IMR-90 (cell line): Measurements from ENCODE around the gene CEP170B. TPM values are rescaled to one million over a fixed set of nuclear protein-coding genes. Genes with fewer than 3 reads are reported as not detected.

Experiments used
- ATAC-seq: fragments of 200-7000 bp; cut with Tn5 transposase; 2 replicates; pipeline ENCODE4 v1.9.1; 2020; ENCODE audit warnings: low read depth, mild to moderate bottlenecking, moderate library complexity
- BruUV-seq: library from RNA; stranded (reverse); fragments of 400-500 nt; replicated peaks from 2 replicates; lab custom pipeline; 2021; lab: Mats Ljungman, UMichigan
- CTCF ChIA-PET: fragments of 300-600 bp; formaldehyde crosslinking; extraction: SDS; loops from one replicate; lab custom pipeline; 2021; ENCODE audit warnings: antibody characterized with exemption; lab: Yijun Ruan, JAX
- POLR2A ChIA-PET: fragments of 300-600 bp; sonication (Branson Sonifier 250); formaldehyde crosslinking; loops from one replicate; lab custom pipeline; 2022; ENCODE audit warnings: antibody characterized with exemption; ENCODE audit not compliant: unreplicated experiment; lab: Charles Lee
- DNase-seq: peaks from one replicate; pipeline ENCODE4 v3.0.0; 2013
- H2AFZ ChIP-seq: replicated peaks from 2 replicates; pipeline ENCODE3; 2013; ENCODE audit warnings: low read length, mild to moderate bottlenecking; ENCODE audit not compliant: poor library complexity
- H2AK5ac ChIP-seq: 2 replicates; pipeline ENCODE4 v1.6.1; 2013; ENCODE audit warnings: low read depth, low read length, inconsistent platforms
- H2AK9ac ChIP-seq: replicated peaks from 2 replicates; pipeline ENCODE3; 2013; ENCODE audit warnings: mild to moderate bottlenecking, low read depth, low read length, moderate library complexity; ENCODE audit not compliant: poor library complexity
- H2BK120ac ChIP-seq: 2 replicates; pipeline ENCODE4 v1.6.1; 2013; ENCODE audit warnings: low read depth, low read length, inconsistent platforms
- H2BK15ac ChIP-seq: 3 replicates; pipeline ENCODE4 v1.6.1; 2013; ENCODE audit warnings: low read depth, low read length, inconsistent platforms
- H2BK20ac ChIP-seq: 2 replicates; pipeline ENCODE4 v1.6.1; 2013; ENCODE audit warnings: low read depth, mild to moderate bottlenecking, inconsistent platforms, low read length, moderate library complexity
- H2BK5ac ChIP-seq: 2 replicates; pipeline ENCODE4 v1.6.1; 2013; ENCODE audit warnings: mild to moderate bottlenecking, low read depth, low read length, inconsistent platforms; ENCODE audit not compliant: poor library complexity, severe bottlenecking
- H3K14ac ChIP-seq: replicated peaks from 2 replicates; pipeline ENCODE4 v1.6.1; 2013; ENCODE audit warnings: low read depth, low read length, inconsistent platforms
- H3K18ac ChIP-seq: 2 replicates; pipeline ENCODE4 v1.6.1; 2013; ENCODE audit warnings: low read depth, low read length, control low read depth
- H3K23ac ChIP-seq: 2 replicates; pipeline ENCODE4 v1.6.1; 2013; ENCODE audit warnings: low read depth, low read length, inconsistent platforms
- H3K27ac ChIP-seq: 2 replicates; pipeline ENCODE4 v1.5.1; 2013; ENCODE audit warnings: mild to moderate bottlenecking, control low read depth, low read length; ENCODE audit not compliant: insufficient read depth
- H3K27me3 ChIP-seq: 2 replicates; pipeline ENCODE4 v1.6.1; 2013; ENCODE audit warnings: low read length; ENCODE audit not compliant: control insufficient read depth, insufficient read depth
- H3K36me3 ChIP-seq: 2 replicates; pipeline ENCODE4 v1.6.1; 2013; ENCODE audit warnings: low read length, mixed read lengths; ENCODE audit not compliant: control insufficient read depth, insufficient read depth
- H3K4ac ChIP-seq: 2 replicates; pipeline ENCODE4 v1.6.1; 2013; ENCODE audit warnings: low read depth, low read length, inconsistent platforms
- H3K4me1 ChIP-seq: 2 replicates; pipeline ENCODE4 v1.6.1; 2013; ENCODE audit warnings: low read length, mixed read lengths; ENCODE audit not compliant: control insufficient read depth, insufficient read depth
- H3K4me2 ChIP-seq: 2 replicates; pipeline ENCODE4 v1.6.1; 2013; ENCODE audit warnings: low read depth, mild to moderate bottlenecking, control low read depth, low read length, moderate library complexity
- H3K4me3 ChIP-seq: 2 replicates; pipeline ENCODE4 v1.5.1; 2013; ENCODE audit warnings: low read depth, mild to moderate bottlenecking, control low read depth, low read length, moderate library complexity; ENCODE audit not compliant: insufficient read depth
- H3K56ac ChIP-seq: 2 replicates; pipeline ENCODE4 v1.6.1; 2013; ENCODE audit warnings: low read length, inconsistent platforms; ENCODE audit not compliant: insufficient read depth; ENCODE audit errors: extremely low read depth
- H3K79me1 ChIP-seq, 2 experiments: 2 replicates each; pipeline ENCODE4 v1.6.1; 2013; ENCODE audit warnings: low read length in 2 of 2, inconsistent platforms in 1 of 2, low read depth in 1 of 2
- H3K9ac ChIP-seq: 2 replicates; pipeline ENCODE4 v1.6.1; 2013; ENCODE audit warnings: low read depth, low read length, control low read depth
- H3K9me1 ChIP-seq: 2 replicates; pipeline ENCODE4 v1.6.1; 2013; ENCODE audit warnings: low read length, inconsistent platforms; ENCODE audit not compliant: insufficient read depth
- H3K9me3 ChIP-seq: 2 replicates; pipeline ENCODE4 v1.6.1; 2013; ENCODE audit warnings: low read length; ENCODE audit not compliant: control insufficient read depth, insufficient read depth
- H4K20me1 ChIP-seq: 2 replicates; pipeline ENCODE4 v1.6.1; 2013; ENCODE audit warnings: low read length, inconsistent platforms; ENCODE audit not compliant: insufficient read depth
- H4K5ac ChIP-seq: 2 replicates; pipeline ENCODE4 v1.6.1; 2013; ENCODE audit warnings: mild to moderate bottlenecking, low read depth, low read length, control low read depth
- H4K8ac ChIP-seq, 2 experiments: 2 replicates each; pipeline ENCODE4 v1.6.1; 2013; ENCODE audit warnings: low read depth in 2 of 2, low read length in 2 of 2, control low read depth in 1 of 2, inconsistent platforms in 1 of 2
- H4K91ac ChIP-seq: 2 replicates; pipeline ENCODE4 v1.6.1; 2013; ENCODE audit warnings: low read depth, low read length, inconsistent platforms; ENCODE audit not compliant: insufficient read depth
- BHLHE40 ChIP-seq: fragments of 150-350 bp; IDR thresholded peaks from 2 replicates; pipeline ENCODE4 v1.6.1; 2016; ENCODE audit warnings: mild to moderate bottlenecking, low read depth, low read length
- CEBPB ChIP-seq: IDR thresholded peaks from 2 replicates; pipeline ENCODE4 v1.6.1; 2012; ENCODE audit warnings: low read depth, low read length, improper control_type of control experiment
- CHD1 ChIP-seq: IDR thresholded peaks from 2 replicates; pipeline ENCODE4 v1.6.1; 2012; ENCODE audit warnings: low read depth, low read length, improper control_type of control experiment
- FOS ChIP-seq: fragments of 150-350 bp; IDR thresholded peaks from 2 replicates; pipeline ENCODE4 v1.6.1; 2016; ENCODE audit warnings: low read depth, low read length
- MAFK ChIP-seq: IDR thresholded peaks from 2 replicates; pipeline ENCODE4 v1.6.1; 2012; ENCODE audit warnings: low read depth, low read length, improper control_type of control experiment
- MAZ ChIP-seq: IDR thresholded peaks from 2 replicates; pipeline ENCODE4 v1.6.1; 2012; ENCODE audit warnings: low read depth, mild to moderate bottlenecking, low read length, improper control_type of control experiment, moderate library complexity, borderline replicate concordance
- NFE2L2 ChIP-seq: fragments of 150-350 bp; IDR thresholded peaks from 2 replicates; pipeline ENCODE4 v1.6.1; 2016; ENCODE audit warnings: low read depth, mild to moderate bottlenecking, low read length
- POLR2A ChIP-seq: IDR thresholded peaks from 2 replicates; pipeline ENCODE4 v1.6.1; 2012; ENCODE audit warnings: mild to moderate bottlenecking, low read depth, low read length
- RAD21 ChIP-seq: IDR thresholded peaks from 2 replicates; pipeline ENCODE4 v1.6.1; 2012; ENCODE audit warnings: low read length, improper control_type of control experiment
- RCOR1 ChIP-seq: IDR thresholded peaks from 2 replicates; pipeline ENCODE4 v1.6.1; 2012; ENCODE audit warnings: mild to moderate bottlenecking, low read length, improper control_type of control experiment; ENCODE audit not compliant: insufficient replicate concordance
- RFX5 ChIP-seq: IDR thresholded peaks from 2 replicates; pipeline ENCODE4 v1.8.0; 2012; ENCODE audit warnings: low read depth, mild to moderate bottlenecking, low read length, moderate library complexity
- SMC3 ChIP-seq: fragments of 150-350 bp; IDR thresholded peaks from 2 replicates; pipeline ENCODE4 v1.6.1; 2016; ENCODE audit warnings: low read depth, mild to moderate bottlenecking, antibody characterized with exemption, low read length, moderate library complexity
- WGBS, 2 experiments: methylation state at CpG; one replicate each; pipeline versions ENCODE4 v1.1.5 to v1.1.7; 2013; ENCODE audit warnings: missing lambda C conversion rate in 2 of 2; ENCODE audit not compliant: insufficient read length in 1 of 2; ENCODE audit errors: extremely low coverage in 2 of 2; 5-methylcytosine and 5-hydroxymethylcytosine counted together
- dilution Hi-C: fragments of 300-500 bp; cut with HindIII; formaldehyde crosslinking; loops from one replicate; pipeline ENCODE4 v1.14.3; 2018; ENCODE audit warnings: low sequenced_read_pairs; ENCODE audit not compliant: unreplicated experiment
- in situ Hi-C: fragments of 300-500 bp; cut with MboI; formaldehyde crosslinking; loops from 3 replicates; pipeline ENCODE4 v1.14.3; 2019; ENCODE audit warnings: low sequenced_read_pairs, inconsistent platforms, mixed read lengths
- intact Hi-C: fragments of 100-400 bp; cut with micrococcal nuclease; formaldehyde crosslinking; loops from 2 replicates; pipeline ENCODE4 v1.10.0; 2022
- polyA plus RNA-seq, 3 experiments: library from polyadenylated mRNA; depleted of rRNA; stranded (reverse); fragments of >200 nt; gene quantifications; 2 replicates each; pipeline ENCODE4 v1.2.3, GENCODE V29; 2012; ENCODE audit warnings: low replicate concordance in 1 of 3
- total RNA-seq: library from RNA; depleted of rRNA; stranded (reverse); fragments of >200 nt; gene quantifications from 2 replicates; pipeline ENCODE4 v1.2.3, GENCODE V29; 2012
- TF ChIP-seq, protein P1 (sequence below): fragments of 150-350 bp; IDR thresholded peaks from 2 replicates; pipeline ENCODE4 v1.6.1; 2016; ENCODE audit warnings: low read depth, mild to moderate bottlenecking, low read length, moderate library complexity, borderline replicate concordance
- TF ChIP-seq, protein P2 (sequence below): fragments of 150-350 bp; IDR thresholded peaks from 2 replicates; pipeline ENCODE4 v1.6.1; 2017; ENCODE audit warnings: mild to moderate bottlenecking, antibody characterized with exemption, low read length, low read depth
- TF ChIP-seq, protein P3 (sequence below): conservative IDR thresholded peaks from 2 replicates; pipeline ENCODE4 v1.5.1; 2012; ENCODE audit warnings: mild to moderate bottlenecking, low read depth, low read length, improper control_type of control experiment

The CEP170B gene
- total and polyA plus RNA-seq, 2 of the 4 experiments (the other 2 are of a cell fraction) = 3.6 to 13.1 TPM

- no peak overlapping the region for H3K4me3 ChIP-seq
- no peak overlapping the region for H2BK5ac ChIP-seq
- H2AK5ac ChIP-seq = no peak overlapping the region
- DNase-seq (no peak), ATAC-seq (peak; percentile 66)
- H3K4ac ChIP-seq = no peak overlapping the region
- no peak overlapping the region for H2AK9ac ChIP-seq
- no peaks in the 10 kb centered on the region; the same call in 1 of the 2 replicates for H3K4me1 ChIP-seq
- peak overlapping the region; percentile 67 for H2AFZ ChIP-seq
- no peak overlapping the region for H4K5ac ChIP-seq
- no peak overlapping the region for H2BK15ac ChIP-seq
- H3K9ac ChIP-seq = no peak overlapping the region
- H3K36me3 ChIP-seq = no peaks in the 10 kb centered on the region
- 2% methylated on average over 9 of the region's 69 CpGs; no CpG with 5 or more reads in 1 of the 2 experiments for WGBS, 2 experiments
- H3K4me2 ChIP-seq = peak overlapping the region; percentile 53; the same call in 1 of the 2 replicates
- H3K9me3 ChIP-seq = peaks cover 5% of the 10 kb centered on the region
- no TSS peak for BruUV-seq
- H4K91ac ChIP-seq = no peak overlapping the region
- intact Hi-C loops = no loop called here
- H3K9me1 ChIP-seq = no peaks in the 10 kb centered on the region
- H3K14ac ChIP-seq = no peak overlapping the region
- no peak overlapping the region for H3K56ac ChIP-seq
- ChIA-PET CTCF (no interaction called here), POLR2A (no interaction called here)
- no peaks in the 10 kb centered on the region; the same call in 1 of the 2 replicates for H4K20me1 ChIP-seq
- H3K79me1 ChIP-seq = no peaks in the 10 kb centered on the region
- no peak overlapping the region for H2BK120ac ChIP-seq
- dilution Hi-C loops = no loop called here
- H3K27me3 ChIP-seq = peaks cover 58% of the 10 kb centered on the region
- in situ Hi-C loops = no loop called here
- no peak overlapping the region for H3K27ac ChIP-seq
- H3K23ac ChIP-seq = no peak overlapping the region
- no peak overlapping the region for H2BK20ac ChIP-seq
- no peak overlapping the region for H4K8ac ChIP-seq
- H3K18ac ChIP-seq = no peak overlapping the region
- TF ChIP-seq CEBPB (no peak), RFX5 (no peak), NFE2L2 (no peak), BHLHE40 (no peak), POLR2A (no peak), CHD1 (no peak), MAZ (no peak), RCOR1 (no peak), SMC3 (no peak), RAD21 (no peak), FOS (no peak), MAFK (no peak)
- TF ChIP-seq, protein P1, sequence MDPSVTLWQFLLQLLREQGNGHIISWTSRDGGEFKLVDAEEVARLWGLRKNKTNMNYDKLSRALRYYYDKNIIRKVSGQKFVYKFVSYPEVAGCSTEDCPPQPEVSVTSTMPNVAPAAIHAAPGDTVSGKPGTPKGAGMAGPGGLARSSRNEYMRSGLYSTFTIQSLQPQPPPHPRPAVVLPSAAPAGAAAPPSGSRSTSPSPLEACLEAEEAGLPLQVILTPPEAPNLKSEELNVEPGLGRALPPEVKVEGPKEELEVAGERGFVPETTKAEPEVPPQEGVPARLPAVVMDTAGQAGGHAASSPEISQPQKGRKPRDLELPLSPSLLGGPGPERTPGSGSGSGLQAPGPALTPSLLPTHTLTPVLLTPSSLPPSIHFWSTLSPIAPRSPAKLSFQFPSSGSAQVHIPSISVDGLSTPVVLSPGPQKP = no peak
- TF ChIP-seq, protein P2, sequence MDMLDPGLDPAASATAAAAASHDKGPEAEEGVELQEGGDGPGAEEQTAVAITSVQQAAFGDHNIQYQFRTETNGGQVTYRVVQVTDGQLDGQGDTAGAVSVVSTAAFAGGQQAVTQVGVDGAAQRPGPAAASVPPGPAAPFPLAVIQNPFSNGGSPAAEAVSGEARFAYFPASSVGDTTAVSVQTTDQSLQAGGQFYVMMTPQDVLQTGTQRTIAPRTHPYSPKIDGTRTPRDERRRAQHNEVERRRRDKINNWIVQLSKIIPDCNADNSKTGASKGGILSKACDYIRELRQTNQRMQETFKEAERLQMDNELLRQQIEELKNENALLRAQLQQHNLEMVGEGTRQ = no peak
- TF ChIP-seq, protein P3, sequence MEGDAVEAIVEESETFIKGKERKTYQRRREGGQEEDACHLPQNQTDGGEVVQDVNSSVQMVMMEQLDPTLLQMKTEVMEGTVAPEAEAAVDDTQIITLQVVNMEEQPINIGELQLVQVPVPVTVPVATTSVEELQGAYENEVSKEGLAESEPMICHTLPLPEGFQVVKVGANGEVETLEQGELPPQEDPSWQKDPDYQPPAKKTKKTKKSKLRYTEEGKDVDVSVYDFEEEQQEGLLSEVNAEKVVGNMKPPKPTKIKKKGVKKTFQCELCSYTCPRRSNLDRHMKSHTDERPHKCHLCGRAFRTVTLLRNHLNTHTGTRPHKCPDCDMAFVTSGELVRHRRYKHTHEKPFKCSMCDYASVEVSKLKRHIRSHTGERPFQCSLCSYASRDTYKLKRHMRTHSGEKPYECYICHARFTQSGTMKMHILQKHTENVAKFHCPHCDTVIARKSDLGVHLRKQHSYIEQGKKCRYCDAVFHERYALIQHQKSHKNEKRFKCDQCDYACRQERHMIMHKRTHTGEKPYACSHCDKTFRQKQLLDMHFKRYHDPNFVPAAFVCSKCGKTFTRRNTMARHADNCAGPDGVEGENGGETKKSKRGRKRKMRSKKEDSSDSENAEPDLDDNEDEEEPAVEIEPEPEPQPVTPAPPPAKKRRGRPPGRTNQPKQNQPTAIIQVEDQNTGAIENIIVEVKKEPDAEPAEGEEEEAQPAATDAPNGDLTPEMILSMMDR = no peak
These were observed 21.4 kb upstream of the CEP170B start for GRCh38 chr14:104843442-104844305.
